Kidney glomerular epithelial cell (primary cell): ENCODE results near the gene TBC1D8.
"Not testable (repeated sequence)": the region's sequence is repeated elsewhere in the genome, so short reads cannot be mapped to it uniquely, and the experiment has no call there.

ENCODE experiments used
- DNase-seq: peaks from one replicate; lab custom pipeline; 2025; lab: John Stamatoyannopoulos, UW

The TBC1D8 gene

DNA sequence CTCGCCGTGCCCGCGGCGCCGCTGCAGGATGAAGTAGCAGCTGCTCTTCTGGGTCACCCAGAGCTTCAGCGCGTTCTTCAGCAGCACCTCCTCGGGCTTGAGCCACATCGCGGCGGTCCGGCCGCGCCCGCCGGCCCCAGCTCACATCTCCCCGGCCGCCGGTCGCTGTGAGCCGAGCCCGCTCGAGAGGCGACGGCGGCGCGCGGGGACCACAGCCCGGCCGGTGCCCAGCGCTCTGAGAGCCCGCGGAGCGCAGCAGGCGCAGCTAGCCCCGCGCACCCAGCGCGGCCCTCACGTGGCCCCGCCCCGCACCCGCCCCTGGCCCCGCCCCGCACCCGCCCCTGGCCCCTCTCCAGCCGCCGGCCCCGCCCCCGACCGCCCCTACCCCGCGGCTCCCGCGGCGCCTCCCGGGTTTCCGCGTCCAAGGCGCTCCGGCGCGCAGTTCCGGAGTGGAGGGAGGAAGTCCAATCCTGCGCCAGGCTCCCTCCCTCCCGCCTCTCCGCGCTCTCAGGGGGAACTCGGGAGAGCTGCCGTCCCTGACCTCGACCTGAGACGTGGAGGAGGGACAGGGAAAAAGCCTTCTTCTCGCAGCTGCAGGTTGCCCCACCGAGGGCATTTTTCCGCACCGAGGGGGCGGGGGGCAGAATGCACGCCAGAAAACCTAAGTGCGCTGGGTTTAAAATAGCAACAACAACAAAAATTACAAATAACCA, at the start of gene TBC1D8:
Gene TBC1D8, minus strand, starts transcription at position 237 of the 713 bp plus-strand sequence. Its CDS starts 129 bp downstream, at position 108.
- DNase-seq, result peak; percentile 18

DNA sequence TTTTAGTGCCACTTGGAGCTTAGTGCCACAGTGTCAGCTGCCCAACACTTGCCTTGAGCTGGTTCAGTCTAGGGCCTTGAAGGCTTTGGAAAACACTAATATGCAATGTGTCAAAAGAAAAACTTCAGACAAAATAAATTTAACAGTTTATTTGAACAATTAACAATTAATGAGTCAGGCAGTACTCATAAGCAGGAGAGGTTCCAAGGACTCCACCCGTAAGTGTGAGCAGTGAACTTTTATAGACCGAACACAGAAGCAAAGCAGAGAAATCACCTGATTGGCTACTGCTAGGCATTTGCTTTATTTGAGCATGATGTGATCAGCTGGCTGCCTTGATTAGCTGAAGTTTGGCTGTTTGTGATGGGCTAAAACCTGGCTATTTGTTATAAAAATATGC, 49.5 kb upstream of the TBC1D8 start:
- DNase-seq, result no peak

GRCh38 chr2:101199251-101199791, 48.1 kb upstream of the TBC1D8 start:
- no peak for DNase-seq

DNA sequence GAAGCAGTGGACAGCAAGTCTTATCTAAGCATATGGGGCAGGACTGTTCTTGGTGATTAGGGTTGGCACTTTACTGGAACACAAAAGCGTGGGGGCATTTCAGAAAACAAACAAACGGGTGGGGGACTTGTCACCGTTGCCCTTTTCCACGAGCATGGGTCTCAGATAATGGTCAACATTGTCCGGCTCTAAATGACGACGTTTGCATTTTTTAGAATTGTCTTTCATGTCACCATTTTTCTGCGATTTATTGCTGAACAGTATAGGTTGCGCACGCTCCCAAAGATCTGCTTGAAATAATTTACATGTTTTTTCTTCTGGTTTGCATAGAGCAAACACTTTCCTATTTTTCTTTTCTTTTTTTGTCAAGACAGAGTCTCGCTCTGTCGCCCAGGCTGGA, 46.6 kb upstream of the TBC1D8 start:
- DNase-seq, result no peak

DNA sequence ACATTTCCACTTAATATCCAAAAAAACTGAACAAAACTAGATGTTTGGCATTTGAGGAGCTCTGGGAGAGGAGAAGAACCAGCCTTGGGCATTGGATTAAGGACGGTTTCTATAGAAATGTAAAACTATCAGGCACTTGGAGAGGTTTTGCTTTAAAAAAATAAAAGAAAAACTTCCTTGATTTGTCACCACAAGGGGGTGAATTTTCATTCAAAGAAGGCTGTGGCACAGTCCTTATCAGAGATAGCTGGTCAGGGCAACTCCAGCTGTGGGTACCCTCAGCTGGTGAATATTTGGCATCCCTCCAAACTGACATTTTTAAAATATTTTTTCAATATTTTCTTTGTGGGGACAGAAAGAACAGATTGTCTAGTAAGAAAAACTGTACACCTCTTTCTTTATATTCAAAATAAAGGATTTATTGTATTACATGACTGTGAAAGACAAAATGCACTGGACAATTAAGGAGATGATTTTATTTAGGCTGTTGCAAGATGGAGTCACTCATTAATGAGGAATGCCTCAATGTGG, 46.1 kb upstream of the TBC1D8 start:
- DNase-seq, result no peak

DNA sequence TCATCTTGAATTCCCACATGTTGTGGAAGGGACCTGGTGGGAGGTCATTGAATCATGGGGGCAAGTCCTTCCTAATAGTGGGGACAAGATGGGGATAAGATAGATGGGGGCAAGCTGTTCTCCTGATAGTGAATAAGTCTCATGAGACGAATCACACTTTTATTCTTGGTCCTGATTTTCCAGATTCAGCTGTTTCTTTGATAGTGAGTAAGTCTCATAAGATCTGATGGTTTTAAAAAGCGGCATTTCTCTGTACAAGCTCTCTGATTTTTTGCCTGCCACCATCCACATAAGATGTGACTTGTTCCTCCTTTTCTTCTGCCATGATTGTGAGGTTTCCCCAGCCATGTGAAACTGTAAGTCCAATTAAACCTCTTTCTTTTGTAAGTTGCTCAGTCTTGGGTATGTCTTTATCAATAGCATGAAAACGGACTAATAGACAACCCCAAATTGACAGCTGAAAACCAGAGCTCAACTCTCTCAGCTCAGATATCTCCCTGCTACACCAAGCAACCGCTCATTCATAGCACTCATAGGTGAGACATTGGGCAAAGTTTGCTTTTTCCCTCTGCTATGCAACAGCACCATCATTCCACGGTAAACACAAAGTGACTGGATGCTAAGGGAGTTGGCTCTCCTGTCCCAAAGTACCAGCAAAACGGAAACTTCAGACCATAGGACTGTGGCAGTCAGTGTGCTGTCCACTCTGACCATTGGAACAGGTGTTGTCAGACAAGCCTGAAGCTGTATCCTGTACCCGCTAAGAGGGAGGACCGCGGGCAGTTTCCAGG, 44.9 kb upstream of the TBC1D8 start:
- DNase-seq, result no peak

- DNase-seq, result no peak
Measured at GRCh38 chr2:101193033-101193626, 41.9 kb upstream of the TBC1D8 start.

DNA sequence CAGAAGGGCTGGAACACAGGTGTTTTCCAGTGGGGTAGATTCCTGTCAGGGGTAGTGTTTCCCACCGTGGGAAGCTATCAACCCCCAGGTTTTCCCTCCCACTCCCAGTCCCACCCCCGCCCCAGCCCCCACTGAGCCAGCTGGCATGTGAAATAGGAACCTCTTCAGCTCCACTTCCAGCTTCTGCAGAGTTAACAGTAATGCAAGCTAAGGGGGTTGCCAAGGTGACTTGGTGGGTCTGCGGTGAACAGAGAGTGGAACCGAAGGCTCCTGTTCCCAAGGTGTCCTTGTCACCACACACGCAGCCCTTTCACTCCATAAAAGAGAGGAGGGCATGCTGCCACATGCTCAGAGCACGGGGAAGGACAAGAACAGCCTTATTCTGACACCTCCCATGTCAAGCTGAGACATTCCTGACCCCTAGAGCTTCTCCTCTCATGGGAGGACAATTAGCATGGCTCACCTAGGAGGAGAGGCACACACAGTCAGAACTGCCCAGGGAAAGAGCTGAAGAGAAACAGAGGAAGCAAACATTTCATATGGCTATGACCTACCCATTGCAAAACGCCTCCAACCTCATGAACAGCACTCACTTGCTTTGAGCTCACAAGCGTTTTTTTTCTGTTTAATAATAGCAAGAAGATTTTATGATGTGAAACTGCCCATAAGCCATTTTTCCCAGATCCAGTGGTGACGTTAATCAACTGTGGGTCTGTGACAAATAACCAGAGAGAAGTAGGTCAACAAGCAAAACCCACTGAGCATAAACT, 39.8 kb upstream of the TBC1D8 start:
- DNase-seq, result no peak

GRCh38 chr2:101188683-101189405, 37.7 kb upstream of the TBC1D8 start:
- no peak for DNase-seq

- DNase-seq, result no peak
Measured at GRCh38 chr2:101187131-101187530, 35.9 kb upstream of the TBC1D8 start.

GRCh38 chr2:101185656-101186055, 34.5 kb upstream of the TBC1D8 start:
- no peak for DNase-seq

GRCh38 chr2:101185085-101185484, 33.9 kb upstream of the TBC1D8 start:
- no peak for DNase-seq

DNA sequence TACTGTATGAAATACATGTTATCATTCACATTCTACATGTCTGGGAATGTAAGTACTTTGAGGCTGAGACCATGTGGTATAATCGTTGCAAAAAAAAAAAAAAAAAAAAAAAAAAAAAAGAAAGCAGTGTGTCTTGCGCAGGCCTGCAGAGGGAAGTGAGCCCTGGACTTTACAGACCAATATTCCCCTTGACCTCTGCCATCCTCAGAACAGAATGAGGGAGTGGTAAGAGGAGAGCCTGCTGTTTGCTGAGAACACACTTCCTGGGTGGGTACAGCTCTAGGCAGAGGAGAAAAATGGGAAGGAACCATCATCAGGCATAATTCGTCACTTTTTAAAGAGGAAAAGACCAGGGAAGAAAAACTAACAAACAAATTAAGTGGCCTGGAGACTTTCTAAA, 28.8 kb upstream of the TBC1D8 start:
- DNase-seq, result no peak

DNA sequence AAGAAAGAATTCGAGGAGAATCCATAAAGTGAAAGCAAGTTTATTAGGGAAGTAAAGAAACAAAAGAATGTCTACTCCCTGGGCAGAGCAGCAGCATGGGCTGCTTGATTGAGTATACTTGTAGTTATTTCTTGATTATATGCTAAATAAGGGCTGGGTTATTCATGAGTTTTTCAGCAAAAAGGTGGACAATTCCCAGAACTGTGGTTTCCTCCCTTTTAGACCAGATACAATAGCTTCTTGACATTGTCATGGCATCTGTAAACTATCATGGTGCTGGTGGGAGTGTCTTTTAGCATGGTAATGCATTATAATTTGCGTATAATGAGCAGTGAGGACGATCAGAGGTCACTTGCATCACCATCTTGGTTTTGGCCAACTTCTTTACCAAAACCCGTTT, 25.6 kb upstream of the TBC1D8 start:
- no peak for DNase-seq

- peak; percentile 84 for DNase-seq
Measured at GRCh38 chr2:101175991-101176390, 24.8 kb upstream of the TBC1D8 start.

GRCh38 chr2:101173707-101174295, 22.6 kb upstream of the TBC1D8 start:
- DNase-seq, result no peak

- not testable (repeated sequence) for DNase-seq
Measured at GRCh38 chr2:101169822-101170221, 18.6 kb upstream of the TBC1D8 start.

DNA sequence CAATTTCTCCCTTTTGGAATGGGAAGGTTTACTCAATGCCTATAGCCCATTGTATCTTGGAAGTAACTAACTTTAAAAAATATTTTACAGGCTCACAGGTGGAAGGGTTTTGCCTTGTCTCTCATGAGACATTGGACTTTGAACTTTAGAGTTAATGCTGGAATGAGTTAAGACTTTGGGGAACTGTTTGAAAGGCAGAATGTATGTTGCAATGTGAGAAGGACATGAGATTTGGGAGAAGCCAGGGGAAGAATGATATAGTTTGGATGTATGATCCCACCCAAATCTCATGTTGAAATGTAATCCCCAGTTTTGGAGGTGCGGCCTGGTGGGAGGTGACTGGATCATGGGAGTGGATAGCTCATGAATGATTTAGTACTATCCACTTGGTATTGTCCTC, 17.5 kb upstream of the TBC1D8 start:
- DNase-seq, result no peak

GRCh38 chr2:101167532-101167931, 16.4 kb upstream of the TBC1D8 start:
- not testable (repeated sequence) for DNase-seq

DNA sequence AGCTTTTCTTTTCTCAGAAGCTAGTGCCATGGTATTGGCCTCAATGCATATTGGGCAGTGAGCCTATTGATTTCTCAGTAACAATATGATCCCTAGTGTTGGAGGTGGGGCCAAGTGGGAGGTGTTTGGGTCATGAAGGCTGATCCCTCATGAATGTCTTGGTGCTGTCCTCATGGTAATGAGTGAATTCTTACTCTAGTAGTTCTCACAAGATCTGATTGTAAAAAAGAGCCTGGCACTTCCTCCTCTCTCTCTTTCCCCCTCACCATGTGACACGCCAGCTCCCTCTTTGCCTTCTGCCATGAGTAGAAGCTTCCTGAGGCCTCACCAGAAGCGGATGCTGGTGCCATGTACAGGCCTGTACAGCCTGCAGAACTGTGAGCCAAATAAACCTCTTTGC, 12.8 kb upstream of the TBC1D8 start:
- DNase-seq, result no peak
